Breast epithelium (tissue), 4 donors: ENCODE results near the gene ZNF678. TPM values are rescaled to one million over a fixed set of nuclear protein-coding genes. Genes with fewer than 3 reads are reported as not detected.
"Not testable (repeated sequence)": the region's sequence is repeated elsewhere in the genome, so short reads cannot be mapped to it uniquely, and the experiment has no call there.

Experiments
- DNase-seq, 2 donors: peaks; one replicate each; pipeline ENCODE4 v3.0.0-alpha.2; 2019; ENCODE audit warnings: low spot score in 2 of 2
- H3K27ac ChIP-seq, 2 donors: fragments of 200-600 bp; sonication (generic) in 1 of 2; one replicate each; pipeline ENCODE4 v1.5.1; 2016 to 2019; ENCODE audit warnings: mild to moderate bottlenecking in 1 of 2
- H3K27me3 ChIP-seq, 2 donors: fragments of 200-600 bp; sonication (generic) in 1 of 2; one replicate each; pipeline versions ENCODE4 v1.5.1 to v1.6.0; 2017 to 2019; ENCODE audit warnings: control low read depth in 1 of 2, mild to moderate bottlenecking in 1 of 2
- H3K36me3 ChIP-seq: fragments of 200-600 bp; one replicate; pipeline ENCODE4 v1.5.1; 2019
- H3K4me1 ChIP-seq, 2 donors: fragments of 200-600 bp; sonication (generic); one replicate each; pipeline ENCODE4 v1.5.1; 2016 to 2019; ENCODE audit warnings: control low read depth in 1 of 2
- H3K4me3 ChIP-seq, 3 donors: fragments of 200-600 bp; sonication (generic); 1 replicate in 2 of 3; 2 replicates in 1 of 3; pipeline ENCODE4 v1.5.1; 2016 to 2019; ENCODE audit warnings: mild to moderate bottlenecking in 3 of 3, moderate library complexity in 2 of 3
- H3K9me3 ChIP-seq, 2 donors: fragments of 200-600 bp; sonication (generic) in 1 of 2; one replicate each; pipeline ENCODE4 v1.5.1; 2016 to 2019; ENCODE audit warnings: control low read depth in 1 of 2
- CTCF ChIP-seq, 3 donors: fragments of 450-650 bp; IDR thresholded peaks; one replicate each; pipeline ENCODE4 v1.5.1; 2016 to 2017; ENCODE audit warnings: antibody characterized with exemption in 3 of 3, mild to moderate bottlenecking in 3 of 3, moderate library complexity in 3 of 3
- POLR2A ChIP-seq: fragments of 450-650 bp; IDR thresholded peaks from one replicate; pipeline ENCODE4 v1.6.1; 2016; ENCODE audit warnings: antibody characterized with exemption, mild to moderate bottlenecking, moderate library complexity
- POLR2AphosphoS5 ChIP-seq, 3 donors: sonication (generic); formaldehyde crosslinking; IDR thresholded peaks; one replicate each; pipeline ENCODE4 v1.6.1; 2017; ENCODE audit warnings: antibody characterized with exemption in 3 of 3
- intact Hi-C: fragments of 100-400 bp; cut with DNase I; formaldehyde crosslinking; loops from one replicate; pipeline ENCODE4 v1.15.1; 2023; ENCODE audit warnings: low total_unique reads
- total RNA-seq, 3 donors: library from RNA; depleted of rRNA; stranded (reverse); fragments of >200 nt; gene quantifications; one replicate each; pipeline ENCODE4 v1.1.0, GENCODE V29; 2016

Gene ZNF678
- total RNA-seq, 3 donors from 2014 or later, result 8.5 to 19.8 (median 12.8) TPM

- Histone ChIP-seq H3K9me3 (peaks cover 15 to 52% of the 10 kb centered on the region in 2 donors), H3K27ac (no peak overlapping the region), H3K36me3 (no peaks in the 10 kb centered on the region), H3K4me3 (no peak overlapping the region), H3K27me3 (no peaks in the 10 kb centered on the region), H3K4me1 (no peaks in the 10 kb centered on the region)
- DNase-seq, result no peak
- intact Hi-C loops, result no loop called here
- TF ChIP-seq CTCF (IDR thresholded peaks at IDR 0.05) (no peak), POLR2AphosphoS5 (IDR thresholded peaks at IDR 0.05) (no peak), POLR2A (no peak)
Measured at GRCh38 chr1:227604446-227604845, 41.1 kb downstream of the ZNF678 start.

- H3K9me3 ChIP-seq, result peaks cover 10 to 47% of the 10 kb centered on the region in 2 donors
- H3K4me3 ChIP-seq, intact Hi-C loops: not testable (repeated sequence)
Measured at GRCh38 chr1:227606271-227606670, 42.9 kb downstream of the ZNF678 start.

GRCh38 chr1:227607336-227607898, 44.1 kb downstream of the ZNF678 start:
- Histone ChIP-seq H3K36me3 (no peaks in the 10 kb centered on the region), H3K9me3 (peaks cover 4 to 43% of the 10 kb centered on the region in 2 donors), H3K27me3 (no peaks in the 10 kb centered on the region), H3K4me1 (no peaks in the 10 kb centered on the region), H3K27ac (no peak overlapping the region), H3K4me3 (no peak overlapping the region)
- DNase-seq, result no peak
- TF ChIP-seq POLR2AphosphoS5 (IDR thresholded peaks at IDR 0.05) (no peak), POLR2A (no peak), CTCF (IDR thresholded peaks at IDR 0.05) (no peak)
- intact Hi-C loops, result no loop called here

More at GRCh38 chr1:227606271-227606670, 42.9 kb downstream of the ZNF678 start:
- H3K27ac ChIP-seq, H3K36me3 ChIP-seq, H3K4me1 ChIP-seq, DNase-seq, H3K27me3 ChIP-seq: not testable (repeated sequence)

- Histone ChIP-seq H3K27ac (no peak overlapping the region), H3K9me3 (peaks cover 11 to 20% of the 10 kb centered on the region in 2 donors), H3K27me3 (no peaks in the 10 kb centered on the region), H3K4me1 (no peaks in the 10 kb centered on the region), H3K36me3 (no peaks in the 10 kb centered on the region), H3K4me3 (no peak overlapping the region)
- no peak for DNase-seq
- no peak for TF ChIP-seq POLR2A
- TF ChIP-seq POLR2AphosphoS5 (IDR thresholded peaks at IDR 0.05), result no peak
- TF ChIP-seq CTCF (IDR thresholded peaks at IDR 0.05), result no peak
- intact Hi-C loops, result no loop called here
Measured at GRCh38 chr1:227612658-227613057, 49.3 kb downstream of the ZNF678 start.

GRCh38 chr1:227613526-227613925, 50.2 kb downstream of the ZNF678 start:
- H3K27me3 ChIP-seq, result no peaks in the 10 kb centered on the region
- no peak overlapping the region for H3K27ac ChIP-seq
- H3K4me1 ChIP-seq, result no peaks in the 10 kb centered on the region
- H3K4me3 ChIP-seq, result no peak overlapping the region
- no peaks in the 10 kb centered on the region for H3K36me3 ChIP-seq
- peaks cover 17 to 19% of the 10 kb centered on the region in 2 donors for H3K9me3 ChIP-seq
- intact Hi-C loops, result no loop called here
- TF ChIP-seq CTCF (IDR thresholded peaks at IDR 0.05) (no peak), POLR2AphosphoS5 (IDR thresholded peaks at IDR 0.05) (no peak), POLR2A (no peak)
- no peak for DNase-seq
